ENCODE data around the gene EYS. TPM values are rescaled to one million over a fixed set of nuclear protein-coding genes. Genes with fewer than 3 reads are reported as not detected.

The EYS gene
- total and polyA plus RNA-seq, 2 of the 8 experiments (the other 6 are each of a cell fraction or from before 2014, with no cell fraction given), result 0.05 to 0.13 TPM

- TF ChIP-seq RXRA (IDR thresholded peaks at IDR 0.05; ENCODE audit: insufficient read depth, low read depth, low read length), result no peak
- no peak for TF ChIP-seq POLR2AphosphoS5 (IDR thresholded peaks at IDR 0.05; ENCODE audit: low read depth, low read length)
- no peak for TF ChIP-seq PHF8 (conservative IDR thresholded peaks at IDR 0.05; ENCODE audit: low read depth, low read length)
These were observed 1962.2 kb downstream of the EYS start (continued) for GRCh38 chr6:63744810-63745209.

Data from H1 (cell line).